B cell (primary cell): ENCODE results near the gene CCDC85B.

ENCODE experiments used
- EZH2 ChIP-seq: IDR thresholded peaks from 2 replicates; pipeline ENCODE4 v1.6.1; 2012; ENCODE audit warnings: borderline replicate concordance, low read depth, mild to moderate bottlenecking, moderate library complexity, low read length; ENCODE audit not compliant: insufficient read depth, poor library complexity, severe bottlenecking
- TF ChIP-seq, protein P1 (sequence below): fragments of 200-600 bp; IDR thresholded peaks from one replicate; pipeline ENCODE4 v1.8.0; 2022; ENCODE audit warnings: antibody characterized with exemption, mild to moderate bottlenecking

DNA sequence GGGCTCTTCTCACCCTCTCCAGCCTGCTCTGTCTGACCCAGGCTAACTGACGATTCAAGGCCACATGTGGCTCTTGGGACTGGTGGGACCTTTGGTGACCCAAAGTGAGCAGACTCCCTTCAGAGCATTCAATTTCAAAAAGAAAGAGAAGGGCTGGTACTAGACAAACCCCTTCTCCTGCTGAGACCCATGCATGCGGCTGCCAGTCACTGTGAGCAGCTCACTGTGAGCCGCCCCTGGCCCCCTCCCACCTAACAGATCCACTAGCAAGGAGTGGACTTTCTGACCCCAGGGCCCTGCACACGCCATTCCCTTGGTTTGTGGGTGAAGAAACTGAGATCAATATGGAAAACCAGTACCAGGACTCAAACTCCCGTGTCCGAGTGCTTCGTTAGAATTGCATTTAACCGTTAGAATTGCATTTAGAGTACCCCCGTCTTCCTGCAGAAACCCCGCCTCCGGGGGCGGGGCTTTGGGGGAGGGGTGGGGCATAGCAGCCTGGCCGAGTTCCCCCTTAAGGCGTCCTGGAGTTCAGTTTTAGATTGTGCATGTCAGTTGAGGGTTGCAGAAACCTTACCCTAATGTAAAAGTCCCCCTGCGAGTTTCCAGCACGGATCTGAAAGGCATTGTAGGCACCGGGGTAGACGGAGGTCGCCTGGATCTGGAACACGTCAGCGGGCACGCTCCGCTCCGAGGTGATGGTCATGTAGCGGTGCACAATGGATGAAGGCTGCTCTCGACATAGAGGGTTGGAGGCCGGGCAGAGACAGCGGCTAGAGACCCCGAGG, 23.0 kb upstream of the CCDC85B start:
- TF ChIP-seq, protein P1, sequence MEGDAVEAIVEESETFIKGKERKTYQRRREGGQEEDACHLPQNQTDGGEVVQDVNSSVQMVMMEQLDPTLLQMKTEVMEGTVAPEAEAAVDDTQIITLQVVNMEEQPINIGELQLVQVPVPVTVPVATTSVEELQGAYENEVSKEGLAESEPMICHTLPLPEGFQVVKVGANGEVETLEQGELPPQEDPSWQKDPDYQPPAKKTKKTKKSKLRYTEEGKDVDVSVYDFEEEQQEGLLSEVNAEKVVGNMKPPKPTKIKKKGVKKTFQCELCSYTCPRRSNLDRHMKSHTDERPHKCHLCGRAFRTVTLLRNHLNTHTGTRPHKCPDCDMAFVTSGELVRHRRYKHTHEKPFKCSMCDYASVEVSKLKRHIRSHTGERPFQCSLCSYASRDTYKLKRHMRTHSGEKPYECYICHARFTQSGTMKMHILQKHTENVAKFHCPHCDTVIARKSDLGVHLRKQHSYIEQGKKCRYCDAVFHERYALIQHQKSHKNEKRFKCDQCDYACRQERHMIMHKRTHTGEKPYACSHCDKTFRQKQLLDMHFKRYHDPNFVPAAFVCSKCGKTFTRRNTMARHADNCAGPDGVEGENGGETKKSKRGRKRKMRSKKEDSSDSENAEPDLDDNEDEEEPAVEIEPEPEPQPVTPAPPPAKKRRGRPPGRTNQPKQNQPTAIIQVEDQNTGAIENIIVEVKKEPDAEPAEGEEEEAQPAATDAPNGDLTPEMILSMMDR = no peak
- TF ChIP-seq EZH2 = no peak
